ENCODE measurements around the gene TNS4.

The TNS4 gene

GRCh38 chr17:40535438-40535837, 34.0 kb upstream of the TNS4 start:
- no peak for DNase-seq (ENCODE audit: low read depth)

- DNase-seq (ENCODE audit: low read depth) = no peak
Observed at GRCh38 chr17:40534371-40535189, 33.2 kb upstream of the TNS4 start.

GRCh38 chr17:40533896-40534295, 32.5 kb upstream of the TNS4 start:
- no peak for DNase-seq (ENCODE audit: low read depth)

GRCh38 chr17:40532520-40533253, 31.3 kb upstream of the TNS4 start:
- no peak for DNase-seq (ENCODE audit: low read depth)

- no peak for DNase-seq (ENCODE audit: low read depth)
Observed at GRCh38 chr17:40531051-40531991, 29.9 kb upstream of the TNS4 start.

- DNase-seq (ENCODE audit: low read depth) = no peak
Observed at GRCh38 chr17:40530531-40530994, 29.1 kb upstream of the TNS4 start.

GRCh38 chr17:40529991-40530390, 28.6 kb upstream of the TNS4 start:
- DNase-seq (ENCODE audit: low read depth) = no peak

GRCh38 chr17:40528692-40529417, 27.4 kb upstream of the TNS4 start:
- no peak for DNase-seq (ENCODE audit: low read depth)

GRCh38 chr17:40526668-40527067, 25.2 kb upstream of the TNS4 start:
- no peak for DNase-seq (ENCODE audit: low read depth)

- DNase-seq (ENCODE audit: low read depth) = no peak
Observed at GRCh38 chr17:40525294-40525693, 23.9 kb upstream of the TNS4 start.

GRCh38 chr17:40524243-40524965, 23.0 kb upstream of the TNS4 start:
- no peak for DNase-seq (ENCODE audit: low read depth)

- no peak for DNase-seq (ENCODE audit: low read depth)
Observed at GRCh38 chr17:40522961-40523310, 21.5 kb upstream of the TNS4 start.

GRCh38 chr17:40522250-40522960, 21.0 kb upstream of the TNS4 start:
- DNase-seq (ENCODE audit: low read depth) = no peak

GRCh38 chr17:40520991-40521453, 19.6 kb upstream of the TNS4 start:
- no peak for DNase-seq (ENCODE audit: low read depth)

- no peak for DNase-seq (ENCODE audit: low read depth)
Observed at GRCh38 chr17:40519089-40519775, 17.8 kb upstream of the TNS4 start.

GRCh38 chr17:40518401-40519088, 17.1 kb upstream of the TNS4 start:
- no peak for DNase-seq (ENCODE audit: low read depth)

GRCh38 chr17:40517981-40518380, 16.6 kb upstream of the TNS4 start:
- no peak for DNase-seq (ENCODE audit: low read depth)

- no peak for DNase-seq (ENCODE audit: low read depth)
Observed at GRCh38 chr17:40517286-40517662, 15.9 kb upstream of the TNS4 start.

All from GM04504 (cell line).